Effector CD8-positive, alpha-beta T cell (primary cell): ENCODE data around the gene SFXN1.

Source experiments
- DNase-seq: peaks from one replicate; lab custom pipeline; 2025; lab: John Stamatoyannopoulos, UW

The SFXN1 gene

GRCh38 chr5:175541264-175541663, 62.9 kb downstream of the SFXN1 start:
- DNase-seq, result no peak

- DNase-seq, result no peak
These were observed 64.0 kb downstream of the SFXN1 start for GRCh38 chr5:175542232-175542965.

GRCh38 chr5:175542966-175543235, 64.5 kb downstream of the SFXN1 start:
- no peak for DNase-seq

GRCh38 chr5:175544108-175544511, 65.8 kb downstream of the SFXN1 start:
- no peak for DNase-seq

- no peak for DNase-seq
These were observed 66.2 kb downstream of the SFXN1 start for GRCh38 chr5:175544586-175544985.

GRCh38 chr5:175547842-175548241, 69.5 kb downstream of the SFXN1 start:
- DNase-seq, result no peak

- DNase-seq, result no peak
These were observed 70.4 kb downstream of the SFXN1 start for GRCh38 chr5:175548626-175549311.

GRCh38 chr5:175550055-175550805, 71.9 kb downstream of the SFXN1 start:
- no peak for DNase-seq

GRCh38 chr5:175551266-175551665, 72.9 kb downstream of the SFXN1 start:
- no peak for DNase-seq

GRCh38 chr5:175554296-175554695, 75.9 kb downstream of the SFXN1 start:
- no peak for DNase-seq

- no peak for DNase-seq
These were observed 76.9 kb downstream of the SFXN1 start for GRCh38 chr5:175555168-175555785.

GRCh38 chr5:175556794-175557193, 78.4 kb downstream of the SFXN1 start:
- no peak for DNase-seq

GRCh38 chr5:175557778-175558177, 79.4 kb downstream of the SFXN1 start:
- no peak for DNase-seq

GRCh38 chr5:175558801-175559480, 80.6 kb downstream of the SFXN1 start:
- DNase-seq, result no peak

- no peak for DNase-seq
These were observed 81.7 kb downstream of the SFXN1 start for GRCh38 chr5:175560011-175560410.

GRCh38 chr5:175561085-175561484, 82.7 kb downstream of the SFXN1 start:
- no peak for DNase-seq

- no peak for DNase-seq
These were observed 86.4 kb downstream of the SFXN1 start for GRCh38 chr5:175564716-175565115.

- no peak for DNase-seq
These were observed 88.3 kb downstream of the SFXN1 start for GRCh38 chr5:175566697-175567096.

GRCh38 chr5:175567954-175568353, 89.6 kb downstream of the SFXN1 start:
- no peak for DNase-seq

GRCh38 chr5:175569701-175570100, 91.3 kb downstream of the SFXN1 start:
- DNase-seq, result no peak

- no peak for DNase-seq
These were observed 94.5 kb downstream of the SFXN1 start for GRCh38 chr5:175572886-175573285.
